Activated T-cell treated with anti-CD3 and anti-CD28 coated beads, Interleukin-2, amount 50 U/mL, for 1 hour (primary cell): Measurements from ENCODE around the gene PELI3.
A peak's percentile ranks its signal among the peaks of the same experiment; 100 is the strongest.
"Not testable (repeated sequence)": the region's sequence is repeated elsewhere in the genome, so short reads cannot be mapped to it uniquely, and the experiment has no call there.

ENCODE experiments used
- DNase-seq: peaks from one replicate; pipeline ENCODE4 v3.0.0-alpha.2; 2020

PELI3 gene, protein sequence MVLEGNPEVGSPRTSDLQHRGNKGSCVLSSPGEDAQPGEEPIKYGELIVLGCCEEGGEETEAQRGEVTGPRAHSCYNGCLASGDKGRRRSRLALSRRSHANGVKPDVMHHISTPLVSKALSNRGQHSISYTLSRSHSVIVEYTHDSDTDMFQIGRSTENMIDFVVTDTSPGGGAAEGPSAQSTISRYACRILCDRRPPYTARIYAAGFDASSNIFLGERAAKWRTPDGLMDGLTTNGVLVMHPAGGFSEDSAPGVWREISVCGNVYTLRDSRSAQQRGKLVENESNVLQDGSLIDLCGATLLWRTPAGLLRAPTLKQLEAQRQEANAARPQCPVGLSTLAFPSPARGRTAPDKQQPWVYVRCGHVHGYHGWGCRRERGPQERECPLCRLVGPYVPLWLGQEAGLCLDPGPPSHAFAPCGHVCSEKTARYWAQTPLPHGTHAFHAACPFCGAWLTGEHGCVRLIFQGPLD

DNA sequence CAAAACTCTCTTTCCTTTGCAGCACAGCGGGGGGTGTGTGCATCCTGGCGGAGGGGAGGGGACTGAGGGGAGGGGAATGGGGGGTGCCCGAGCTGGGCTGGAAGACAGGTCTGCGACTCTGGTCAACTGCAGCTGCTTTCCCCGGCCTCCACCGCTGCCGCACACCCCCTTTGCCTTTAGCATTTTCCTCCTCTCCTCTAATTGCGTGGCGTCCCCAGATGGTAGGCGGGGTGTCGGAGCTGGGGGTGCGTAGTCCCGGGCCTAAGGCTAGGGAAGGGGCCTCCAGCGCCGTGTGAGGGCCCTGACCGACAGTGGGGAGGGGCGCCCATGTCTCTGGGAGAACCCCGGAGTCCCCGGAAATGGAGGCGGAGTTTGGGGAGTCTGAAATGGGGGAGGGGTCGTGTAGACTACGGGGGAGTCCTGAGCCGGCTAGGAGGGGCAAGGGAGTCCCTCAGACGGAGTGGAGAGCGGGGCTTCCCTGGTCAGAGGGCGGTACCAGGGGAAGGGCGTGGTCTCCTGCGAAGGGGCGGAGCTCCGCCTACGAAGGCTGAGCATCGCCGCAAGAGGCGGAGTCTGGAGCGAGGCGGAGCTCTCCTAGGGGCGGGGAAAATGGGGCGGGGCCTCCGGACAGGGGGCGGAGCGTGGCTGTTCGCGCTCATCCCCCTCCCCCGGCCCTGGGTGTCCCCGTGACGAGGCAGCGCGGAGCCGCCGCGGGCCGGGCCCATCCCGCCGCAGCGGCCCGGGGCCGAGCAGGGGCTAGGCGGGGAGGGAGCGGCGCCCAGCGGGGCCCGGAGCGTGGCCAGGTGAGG, at the start of gene PELI3:
TSS of gene PELI3 (plus strand) at position 681 of the 809 bp plus-strand sequence. CDS start 1,224 bp downstream, outside the sequence.
- peak; percentile 98 for DNase-seq

DNA sequence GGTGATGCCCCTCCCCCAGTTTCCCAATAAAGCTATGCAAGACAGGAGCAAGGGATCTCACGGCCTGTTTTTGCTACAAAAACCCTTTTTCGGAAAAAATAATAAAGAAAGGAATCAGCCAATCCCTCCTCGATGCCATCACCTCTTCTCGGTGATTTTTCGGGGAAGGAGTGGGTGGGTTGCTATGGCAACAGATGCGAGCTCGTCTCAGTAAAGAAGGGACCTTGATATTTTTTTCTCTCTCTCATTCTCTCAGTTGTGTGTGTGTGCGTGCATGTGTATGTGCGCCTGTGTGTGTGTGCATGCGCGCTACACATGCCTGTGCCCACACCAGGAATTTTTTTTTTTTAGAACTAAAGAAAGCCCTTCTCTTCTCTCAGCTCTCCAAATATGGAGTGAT, 49.7 kb upstream of the PELI3 start:
- DNase-seq: no peak

DNA sequence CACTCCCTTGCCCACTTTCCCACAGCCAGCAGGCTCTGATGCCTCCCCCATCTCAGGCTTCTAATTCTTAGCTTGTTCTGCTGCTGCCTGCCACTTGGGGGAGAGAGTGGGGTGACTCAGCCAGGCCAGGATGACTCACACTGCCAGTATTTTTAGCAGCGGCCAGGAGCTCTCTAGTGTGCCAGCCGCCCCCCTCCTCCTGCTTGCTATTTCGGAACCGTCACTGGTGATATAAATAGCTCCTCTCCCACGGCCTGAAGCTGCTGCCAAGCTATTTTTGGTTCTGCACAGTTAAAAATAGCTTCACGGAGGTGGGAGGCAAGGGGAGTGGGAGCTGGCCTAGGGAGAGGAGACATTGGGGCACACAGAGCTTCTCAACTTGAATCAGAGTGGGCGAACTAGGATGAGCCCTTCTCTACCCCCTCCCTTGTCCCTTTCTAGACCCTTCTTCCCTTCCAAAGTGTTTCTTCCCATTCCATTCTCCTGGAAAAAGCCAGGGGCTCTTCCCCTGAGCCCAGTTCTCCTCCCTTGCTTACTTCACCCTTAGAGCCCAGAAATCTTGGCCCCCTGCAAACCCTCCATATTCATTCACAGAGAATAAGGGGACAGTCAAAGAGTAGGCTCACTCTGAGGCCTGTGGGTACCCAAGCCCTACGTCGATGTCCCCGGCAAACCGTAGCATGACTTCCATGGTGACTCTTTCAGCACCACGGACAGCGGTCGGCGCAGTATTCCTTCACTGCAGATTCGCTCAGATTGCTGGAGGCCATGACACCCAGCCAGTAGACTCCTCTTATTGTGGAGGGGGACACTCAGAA, 48.3 kb upstream of the PELI3 start:
- DNase-seq: peak; percentile 57

DNA sequence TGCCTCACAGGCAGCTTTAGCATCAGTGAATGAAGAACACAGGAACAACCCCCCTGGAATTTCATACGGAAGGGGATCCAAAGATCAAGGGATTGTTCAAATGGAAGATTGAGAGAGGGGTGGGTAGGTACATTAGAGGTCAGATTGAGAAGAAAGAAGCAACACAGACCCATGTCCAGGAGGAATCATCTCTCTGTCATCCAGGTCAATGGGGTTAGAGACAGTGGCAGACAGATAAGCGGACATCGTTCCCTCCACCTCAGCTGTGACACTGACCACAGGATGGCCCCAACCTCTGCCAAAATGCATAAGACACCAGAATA, 47.8 kb upstream of the PELI3 start:
- no peak for DNase-seq

DNA sequence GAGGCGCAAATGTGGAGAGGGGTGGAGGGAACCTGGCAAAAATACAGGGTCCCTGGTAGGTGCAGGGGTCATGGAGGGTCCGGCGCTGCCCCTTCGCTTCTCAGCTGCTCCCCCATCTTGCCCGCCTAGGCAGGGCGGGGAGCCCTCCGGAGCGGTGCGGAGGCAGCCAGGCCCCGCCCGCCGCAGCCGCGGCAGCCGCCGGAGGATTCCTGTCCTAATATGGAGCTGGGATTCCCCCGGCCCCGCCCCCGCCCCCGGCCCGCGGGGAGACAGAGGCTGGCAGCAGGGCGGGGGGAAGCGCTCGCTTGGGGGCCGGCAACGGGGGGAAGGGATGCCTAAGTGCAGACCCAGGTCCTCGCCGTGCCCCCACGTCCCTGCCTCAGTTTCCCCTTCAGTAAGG, 46.9 kb upstream of the PELI3 start:
- no peak for DNase-seq

DNA sequence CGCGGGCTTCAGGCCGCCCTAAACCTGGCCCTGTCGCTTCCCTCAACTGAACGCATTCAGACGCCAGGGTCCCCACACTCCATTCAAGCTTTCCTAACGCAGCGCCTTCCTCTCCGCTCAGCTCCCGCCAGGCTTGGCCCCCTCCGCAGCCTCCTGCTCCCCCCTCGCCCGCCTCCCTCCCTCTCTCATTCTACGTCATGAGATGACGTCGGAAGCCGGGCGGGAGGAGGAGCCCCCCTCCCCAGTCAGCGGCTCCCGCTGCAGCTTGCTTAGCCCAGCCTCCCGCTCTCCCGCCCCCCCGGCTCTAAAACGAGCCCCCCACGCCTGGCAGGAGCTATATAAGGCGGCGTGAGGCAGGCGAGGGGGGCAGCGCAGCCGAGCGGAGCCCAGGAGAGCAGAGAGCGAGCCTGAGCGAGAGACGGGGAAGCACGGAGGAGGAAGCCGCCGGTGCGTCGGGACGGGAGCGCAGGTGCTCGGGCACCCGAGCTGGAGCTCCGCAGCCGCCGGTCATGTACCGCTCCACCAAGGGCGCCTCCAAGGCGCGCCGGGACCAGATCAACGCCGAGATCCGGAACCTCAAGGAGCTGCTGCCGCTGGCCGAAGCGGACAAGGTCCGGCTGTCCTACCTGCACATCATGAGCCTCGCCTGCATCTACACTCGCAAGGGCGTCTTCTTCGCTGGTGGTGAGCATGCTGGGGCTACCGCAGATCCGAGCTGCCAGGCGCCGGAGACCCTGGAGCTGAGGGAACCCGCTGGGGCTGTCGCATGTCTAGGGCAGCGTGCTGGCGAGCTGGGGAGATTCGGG, 45.8 kb upstream of the PELI3 start, which contains the start of gene NPAS4:
TSS of gene NPAS4 (plus strand) at position 365 of the 806 bp plus-strand sequence. CDS start at position 510, 145 bp downstream.
- no peak for DNase-seq

DNA sequence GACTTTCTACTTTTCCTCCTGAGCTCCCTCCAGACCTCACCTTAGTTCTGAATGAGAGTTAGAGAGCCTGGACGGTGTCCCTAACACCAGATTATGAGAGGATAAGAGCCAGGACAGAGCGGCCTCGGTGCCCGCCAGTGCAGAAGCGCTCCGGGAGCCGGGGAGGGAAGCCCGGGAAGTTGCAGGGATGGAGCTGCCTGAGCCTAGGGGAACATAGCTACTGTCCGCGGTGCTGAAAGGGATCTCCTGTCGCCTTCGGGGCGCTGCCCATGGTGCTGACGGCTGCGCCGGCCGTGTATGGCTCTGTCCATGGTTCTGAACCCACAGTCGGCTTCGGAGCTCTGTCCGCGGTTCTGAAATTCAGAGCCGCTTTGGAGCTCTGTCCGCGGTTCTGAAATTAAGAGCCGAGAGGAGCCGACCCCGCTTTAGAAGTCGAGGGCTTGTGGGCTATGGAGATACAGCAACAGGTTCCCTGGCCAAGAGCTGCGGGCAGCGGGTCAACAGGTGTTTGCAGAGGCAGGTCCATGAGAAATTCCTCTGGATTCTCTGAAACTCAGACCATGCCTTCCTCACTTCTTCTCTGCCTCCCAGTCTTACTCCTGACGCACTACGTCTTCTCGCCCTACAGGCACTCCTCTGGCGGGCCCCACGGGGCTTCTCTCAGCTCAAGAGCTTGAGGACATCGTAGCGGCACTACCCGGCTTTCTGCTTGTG, 45.1 kb upstream of the PELI3 start:
- DNase-seq: peak; percentile 94

DNA sequence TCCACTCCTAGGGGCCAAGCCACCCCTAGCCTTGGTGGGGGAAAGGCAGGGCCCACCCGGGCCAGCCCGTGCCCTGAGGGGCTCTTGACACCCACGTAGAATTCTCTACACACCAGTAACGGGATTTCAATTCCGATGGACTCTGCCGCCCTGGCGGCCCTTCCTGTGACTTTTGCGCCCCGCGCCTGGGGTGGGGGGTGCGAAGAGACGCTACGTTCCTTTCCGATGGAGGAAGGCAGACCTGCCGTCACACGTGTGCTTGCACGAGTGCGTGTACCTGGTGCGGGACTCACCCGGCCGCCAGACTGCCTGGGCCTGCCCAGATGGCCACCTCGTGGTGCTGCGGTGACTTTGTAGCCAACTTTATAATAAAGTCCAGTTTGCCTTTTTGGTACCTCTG, 40.4 kb upstream of the PELI3 start:
- DNase-seq: no peak

DNA sequence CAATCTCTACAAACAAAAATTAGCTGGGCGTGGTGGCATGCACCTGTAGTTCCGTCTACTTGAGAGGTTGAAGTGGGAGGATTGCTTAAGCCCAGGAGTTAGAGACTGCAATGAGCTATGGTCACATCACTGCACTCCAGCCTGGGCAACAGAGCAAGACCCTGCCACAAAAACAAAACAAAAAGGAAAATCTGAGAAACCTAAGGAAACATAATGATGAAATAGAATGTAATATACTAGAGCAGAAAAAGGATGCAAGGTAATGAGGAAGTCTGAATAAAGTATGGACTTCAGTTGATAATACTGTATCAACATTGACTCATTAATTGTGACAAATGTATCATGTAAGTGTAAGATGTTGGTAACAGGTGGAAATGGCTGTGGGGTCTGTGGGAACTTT, 37.8 kb upstream of the PELI3 start:
- DNase-seq: no peak

DNA sequence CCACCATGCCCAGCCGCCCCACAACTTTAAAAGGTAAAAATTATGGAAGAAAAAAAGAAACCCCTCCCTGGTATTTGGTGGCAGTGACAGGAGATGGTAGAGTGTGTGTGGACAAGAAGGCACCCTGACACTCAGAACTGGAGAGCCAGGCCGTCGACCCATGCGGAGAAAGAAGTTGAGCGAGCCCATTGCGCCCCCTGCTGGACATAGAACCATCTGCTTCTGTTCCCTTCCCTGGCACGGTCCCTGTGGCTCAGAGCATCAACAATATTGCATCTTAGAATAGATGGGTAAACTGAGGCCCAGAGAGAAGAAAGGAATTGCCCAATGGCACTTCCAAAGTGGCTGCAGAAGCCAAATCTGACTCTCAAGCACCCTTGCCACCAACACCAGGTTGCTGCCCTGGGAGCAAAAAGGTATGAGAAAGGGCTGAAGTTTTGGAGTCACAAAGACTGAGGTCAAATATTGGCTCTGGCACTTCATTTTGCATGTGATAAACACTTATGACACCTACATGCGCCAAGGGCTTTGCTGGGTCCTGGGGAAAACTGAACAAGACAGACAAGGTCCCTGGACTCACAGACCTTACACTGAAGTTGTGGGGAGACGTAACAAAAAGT, 36.6 kb upstream of the PELI3 start:
- DNase-seq: peak; percentile 69

DNA sequence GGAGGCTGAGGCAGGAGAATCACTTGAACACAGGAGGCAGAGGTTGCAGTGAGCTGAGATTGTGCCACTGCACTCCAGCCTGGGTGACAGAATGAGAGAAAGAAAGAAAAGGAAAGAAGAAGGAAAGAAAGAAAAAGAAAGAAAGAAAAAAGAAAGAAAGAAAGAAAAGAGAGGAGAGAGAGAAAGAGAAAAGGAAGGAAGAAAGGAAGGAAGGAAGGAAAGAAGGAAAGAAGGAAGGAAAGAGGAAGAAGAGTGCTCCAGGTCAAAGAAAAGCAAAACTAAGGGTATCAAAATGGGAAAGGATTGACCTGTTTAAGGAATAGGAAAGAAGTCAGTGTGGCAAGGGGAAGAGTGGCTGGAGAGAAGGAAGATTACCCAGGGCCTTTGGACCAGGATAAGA, 35.4 kb upstream of the PELI3 start:
- DNase-seq: not testable (repeated sequence)

DNA sequence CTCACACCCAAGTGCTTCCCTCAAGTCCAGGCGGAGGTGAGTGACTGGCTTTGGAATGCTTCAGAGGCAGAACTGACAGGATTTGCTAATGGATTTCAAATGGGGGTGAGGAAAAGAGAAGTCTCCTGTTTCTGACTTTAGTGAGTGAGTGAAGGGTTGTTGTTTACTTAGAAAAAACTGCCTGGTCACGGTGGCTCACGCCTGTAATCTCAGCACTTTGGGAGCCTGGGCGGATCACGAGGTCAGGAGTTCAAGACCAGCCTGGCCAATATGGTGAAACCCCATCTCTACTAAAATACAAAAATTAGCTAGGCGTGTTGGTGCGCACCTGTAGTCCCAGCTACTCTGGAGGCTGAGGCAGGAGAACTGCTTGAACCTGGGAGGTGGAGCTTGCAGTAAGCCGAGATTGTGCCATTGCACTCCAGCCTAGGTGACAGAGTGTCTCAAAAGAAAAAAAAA, 34.8 kb upstream of the PELI3 start:
- not testable (repeated sequence) for DNase-seq

DNA sequence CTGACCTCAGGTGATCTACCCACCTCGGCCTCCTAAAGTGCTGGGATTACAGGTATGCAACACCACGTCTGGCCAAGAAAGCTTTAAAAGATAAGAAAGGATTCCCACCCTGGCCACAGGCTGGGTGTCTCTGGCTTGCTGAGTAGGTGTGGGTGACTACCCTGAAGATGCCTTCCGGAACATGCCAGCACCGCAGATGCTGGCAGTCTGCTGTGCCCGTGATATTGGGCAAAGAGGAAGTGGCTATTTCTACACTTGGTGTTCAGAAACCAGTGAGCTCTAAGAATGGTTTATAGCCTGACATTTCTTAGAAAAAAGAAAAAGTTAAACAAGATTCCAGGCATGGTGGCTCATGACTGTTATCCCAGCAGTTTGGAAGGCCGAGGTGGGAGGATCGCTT, 34.1 kb upstream of the PELI3 start:
- DNase-seq: no peak

DNA sequence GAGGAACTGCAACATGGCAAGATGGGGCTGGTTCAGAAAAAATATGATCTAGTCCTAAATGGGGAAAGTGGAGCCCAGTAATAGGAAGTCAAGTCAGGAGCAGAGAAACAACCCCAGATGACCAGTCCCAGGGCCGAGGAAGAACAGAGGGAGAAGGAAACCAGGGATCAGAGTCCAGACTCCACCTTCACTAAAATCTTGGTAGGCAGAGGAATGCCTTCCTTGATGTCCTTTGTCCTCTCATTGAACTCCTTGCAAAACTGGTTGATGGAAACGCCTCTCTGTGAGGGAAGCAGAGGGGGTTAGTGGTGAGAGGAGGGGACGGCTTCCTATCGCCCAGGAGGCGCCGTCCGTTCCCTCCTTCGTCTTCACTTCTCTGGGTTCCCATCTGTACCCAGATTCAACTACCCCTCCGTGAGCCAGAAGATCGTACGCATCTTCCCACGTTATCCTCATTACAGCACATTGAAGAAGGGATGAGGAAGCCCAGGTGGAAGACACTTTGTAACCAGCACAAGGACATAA, 28.7 kb upstream of the PELI3 start:
- DNase-seq: no peak

DNA sequence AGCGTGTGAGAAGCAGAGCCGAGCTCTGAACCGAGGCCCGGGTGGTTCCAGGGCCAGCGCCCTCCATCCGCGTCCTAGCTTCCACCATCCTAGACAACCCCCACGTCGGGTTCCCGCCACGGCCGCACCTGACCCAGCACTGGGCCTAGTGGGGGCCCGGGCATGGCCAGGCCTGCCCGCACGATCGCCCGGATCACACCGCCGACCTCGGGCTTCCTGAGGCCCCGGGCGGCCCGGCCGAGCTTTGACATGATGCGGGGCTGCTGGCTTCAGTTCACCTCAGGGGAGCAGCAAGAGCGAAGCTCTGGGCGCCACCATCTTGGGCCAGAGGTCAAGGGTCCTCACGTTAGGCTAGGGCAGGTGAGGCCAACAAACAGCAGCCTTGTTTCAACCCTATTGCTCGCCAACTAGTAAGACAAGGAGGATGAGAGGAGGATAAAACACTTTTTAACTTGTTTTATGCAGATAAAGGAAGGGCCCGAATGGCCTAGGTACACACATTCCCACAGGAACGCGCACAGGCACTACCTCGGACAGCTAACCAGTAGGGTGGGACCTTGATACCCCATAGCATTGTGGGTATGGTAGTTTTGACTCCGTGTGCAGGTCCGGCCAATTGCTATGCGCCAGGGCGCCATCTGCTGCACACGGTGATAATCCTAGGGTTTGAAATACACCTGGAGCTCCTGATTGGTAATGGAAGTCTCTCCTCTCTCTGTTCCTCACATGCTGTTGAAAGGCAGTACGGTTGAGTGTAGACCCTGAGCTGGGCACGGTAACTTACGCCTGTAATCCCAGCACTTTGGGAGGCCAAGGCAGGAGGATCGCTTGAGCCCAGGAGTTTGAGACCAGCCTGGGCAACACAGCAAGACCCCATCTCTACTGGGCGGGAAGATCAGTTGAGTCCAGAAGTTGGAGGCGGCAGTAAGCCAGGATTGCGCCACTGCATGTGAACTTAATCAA, 27.9 kb upstream of the PELI3 start, which contains the start of gene MRPL11:
TSS of gene MRPL11 (minus strand) at position 345 of the 963 bp plus-strand sequence. CDS start at position 251, 94 bp downstream.
- peak; percentile 90 for DNase-seq

DNA sequence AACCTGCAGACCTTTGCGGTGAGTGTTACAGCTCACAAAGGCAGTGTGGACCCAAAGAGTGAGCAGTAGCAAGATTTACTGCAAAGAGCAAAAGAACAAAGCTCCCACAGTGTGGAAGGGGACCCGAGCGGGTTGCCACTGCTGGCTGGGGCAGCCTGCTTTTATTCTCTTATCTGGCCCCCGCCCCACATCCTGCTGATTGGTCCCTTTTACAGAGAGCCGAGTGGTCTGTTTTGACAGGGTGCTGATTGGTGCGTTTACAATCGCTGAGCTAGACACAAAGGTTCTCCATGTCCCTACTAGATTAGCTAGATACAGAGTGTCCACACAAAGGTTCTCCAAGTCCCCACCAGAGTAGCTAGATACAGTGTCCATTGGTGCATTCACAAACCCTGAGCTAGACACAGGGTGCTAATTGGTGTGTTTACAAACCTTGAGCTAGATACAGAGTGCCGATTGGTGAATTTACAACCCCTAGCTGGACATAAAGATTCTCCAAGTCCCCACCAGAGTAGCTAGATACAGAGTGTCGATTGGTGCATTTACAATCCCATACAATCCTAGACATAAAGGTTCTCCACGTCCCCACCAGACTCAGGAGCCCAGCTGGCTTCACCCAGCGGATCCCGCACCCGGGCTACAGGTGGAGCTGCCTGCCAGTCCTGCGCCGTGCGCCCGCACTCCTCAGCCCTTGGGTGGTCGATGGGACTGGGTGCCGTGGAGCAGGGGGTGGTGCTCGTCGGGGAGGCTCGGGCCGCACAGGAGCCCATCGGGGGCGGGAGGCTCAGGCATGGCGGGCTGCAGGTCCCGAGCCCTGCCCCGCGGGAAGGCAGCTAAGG, 26.4 kb upstream of the PELI3 start:
- not testable (repeated sequence) for DNase-seq

DNA sequence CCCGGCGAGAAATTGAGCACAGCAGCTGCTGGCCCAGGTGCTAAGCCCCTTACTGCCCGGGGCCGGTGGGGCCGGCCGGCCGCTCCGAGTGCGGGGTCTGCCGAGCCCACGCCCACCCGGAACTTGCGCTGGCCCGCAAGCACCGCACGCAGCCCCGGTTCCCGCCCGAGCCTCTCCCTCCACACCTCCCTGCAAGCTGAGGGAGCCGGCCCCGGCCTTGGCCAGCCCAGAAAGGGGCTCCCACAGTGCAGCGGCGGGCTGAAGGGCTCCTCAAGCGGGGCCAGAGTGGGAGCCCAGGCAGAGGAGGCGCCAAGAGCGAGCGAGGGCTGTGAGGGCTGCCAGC, 25.8 kb upstream of the PELI3 start:
- not testable (repeated sequence) for DNase-seq

DNA sequence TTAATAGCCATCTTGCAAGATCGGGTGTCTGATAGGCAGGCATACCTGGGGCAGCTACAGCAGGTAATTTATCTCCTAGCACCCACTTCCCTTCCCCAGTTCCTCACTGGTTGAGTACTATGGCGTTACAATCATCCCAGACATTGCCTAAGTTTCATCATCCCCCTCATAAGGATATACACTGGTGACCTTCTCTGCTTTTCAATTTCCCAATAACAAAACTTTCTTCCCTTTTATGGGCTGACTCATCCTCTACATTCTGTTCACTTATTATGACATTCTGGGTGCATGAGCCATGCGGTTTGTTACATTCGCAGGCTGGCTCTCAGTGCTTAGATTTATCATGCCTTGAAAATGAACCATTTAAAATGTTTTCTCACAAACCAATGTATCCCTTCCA, 23.1 kb upstream of the PELI3 start:
- DNase-seq: no peak
